Measurements from ENCODE around the gene ARL5C.

The ARL5C gene, protein sequence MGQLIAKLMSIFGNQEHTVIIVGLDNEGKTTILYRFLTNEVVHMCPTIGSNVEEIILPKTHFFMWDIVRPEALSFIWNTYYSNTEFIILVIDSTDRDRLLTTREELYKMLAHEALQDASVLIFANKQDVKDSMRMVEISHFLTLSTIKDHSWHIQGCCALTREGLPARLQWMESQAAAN

GRCh38 chr17:39165841-39166349 is at the start of gene ARL5C:
ARL5C (minus strand) TSS chr17:39166161; CDS start chr17:39165760, 401 bp downstream.
- DNase-seq, result no peak

GRCh38 chr17:39213852-39214251 is 47.9 kb upstream of the ARL5C start:
- DNase-seq, result peak; percentile 25

- no peak for DNase-seq
These were observed 47.0 kb upstream of the ARL5C start for GRCh38 chr17:39212841-39213480.

- DNase-seq, result no peak
These were observed 46.3 kb upstream of the ARL5C start for GRCh38 chr17:39212195-39212810.

DNA sequence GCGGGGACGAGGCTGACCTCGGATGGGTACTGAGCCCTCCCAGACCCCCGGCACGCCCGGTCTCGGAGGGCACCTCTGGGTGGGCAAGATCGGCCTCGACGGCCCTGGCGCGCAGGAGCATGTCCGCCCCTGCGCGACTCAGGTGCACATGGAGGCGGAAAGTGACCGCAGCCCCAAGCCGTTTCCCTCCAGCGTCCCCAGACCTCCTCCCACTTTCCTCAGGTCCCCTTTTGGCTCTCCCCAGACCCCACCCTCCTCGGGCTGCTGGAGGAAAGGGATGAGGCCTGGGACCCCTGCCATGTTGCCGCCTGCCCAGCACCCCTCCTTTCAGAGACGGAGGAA is 44.1 kb upstream of the ARL5C start:
- DNase-seq, result no peak

GRCh38 chr17:39209317-39210092 is 43.5 kb upstream of the ARL5C start:
- peak; percentile 26 for DNase-seq

GRCh38 chr17:39208893-39209292 is 42.9 kb upstream of the ARL5C start:
- peak; percentile 2 for DNase-seq

DNA sequence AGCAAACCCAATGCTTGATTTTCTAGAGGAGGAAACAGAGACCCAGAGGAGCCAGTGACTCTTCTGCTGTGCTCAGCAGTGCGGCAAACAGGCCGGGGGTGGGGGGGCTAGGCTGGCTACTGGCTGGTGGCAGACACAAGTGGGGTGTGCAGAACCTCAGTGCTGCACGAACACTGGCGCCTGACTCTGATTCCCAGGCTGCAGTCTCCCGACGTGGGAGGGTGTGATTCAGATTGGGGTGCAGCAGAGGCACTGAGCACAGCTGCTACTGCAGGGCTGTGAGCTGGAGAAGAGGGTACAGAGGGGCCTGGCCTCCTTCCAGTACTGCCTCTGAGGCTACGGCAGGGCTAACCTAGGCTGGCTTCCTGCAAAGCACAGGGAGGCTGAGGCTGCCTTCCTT is 42.2 kb upstream of the ARL5C start:
- no peak for DNase-seq

DNA sequence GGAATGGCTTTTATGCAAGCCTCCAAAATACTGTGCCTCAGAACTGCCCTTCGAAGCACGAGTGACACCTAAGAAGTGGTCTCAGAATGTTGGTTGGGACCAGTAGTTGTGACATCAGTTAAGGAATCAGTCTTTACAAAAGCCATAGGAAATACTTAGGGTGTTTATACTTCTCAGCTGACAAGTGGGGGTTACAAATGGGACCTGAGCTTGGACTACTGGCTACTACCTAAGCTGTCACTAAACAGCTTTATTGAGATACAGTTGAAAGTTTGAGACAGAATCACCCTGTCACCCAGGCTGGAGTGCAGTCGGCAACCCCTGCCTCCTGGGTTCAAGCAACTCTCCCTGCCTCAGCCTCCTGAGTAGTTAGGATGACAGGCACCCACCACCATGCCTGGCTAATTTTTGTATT is 39.2 kb upstream of the ARL5C start:
- no peak for DNase-seq

- DNase-seq, result no peak
These were observed 38.3 kb upstream of the ARL5C start for GRCh38 chr17:39204245-39204644.

GRCh38 chr17:39200957-39201510 is 35.1 kb upstream of the ARL5C start:
- no peak for DNase-seq

DNA sequence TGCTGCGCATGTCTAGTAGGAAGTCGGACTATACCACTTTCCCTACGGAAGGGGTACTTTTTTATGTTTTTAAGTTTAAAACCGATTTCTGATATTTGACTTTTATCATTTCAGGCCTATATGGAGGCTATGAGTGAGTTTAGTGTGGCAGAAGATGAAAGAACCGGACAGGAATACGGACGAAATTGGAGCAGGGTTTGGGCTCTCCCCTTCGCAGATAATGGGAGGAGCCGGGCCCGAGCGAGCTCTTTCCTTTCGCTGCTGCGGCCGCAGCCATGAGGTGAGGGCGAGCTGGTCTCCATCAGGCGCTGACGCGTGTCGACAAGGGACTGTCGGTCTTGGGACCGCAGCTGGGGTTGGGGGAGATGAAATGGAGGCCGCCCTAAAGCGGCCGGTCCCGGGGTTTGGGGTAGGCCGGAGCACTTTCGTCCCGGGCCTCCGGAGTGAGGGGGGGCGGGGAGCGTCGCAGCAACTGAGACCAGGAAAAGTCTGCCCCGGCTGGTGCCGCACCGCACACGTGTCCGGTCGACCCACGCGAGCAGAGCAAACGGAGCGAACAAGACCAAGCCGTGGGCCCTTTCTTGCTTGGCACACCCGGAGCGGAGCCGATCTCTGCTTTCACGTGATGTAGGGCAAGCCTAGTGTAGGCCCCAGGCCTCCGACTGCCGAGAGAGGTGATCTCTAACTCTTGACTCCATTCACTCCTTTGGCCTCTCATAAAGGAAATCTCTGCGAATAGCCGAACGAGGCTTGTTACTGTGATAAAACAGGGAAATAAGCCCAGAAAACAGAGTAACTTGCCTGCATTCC is 34.3 kb upstream of the ARL5C start, which contains the start of gene RPL19:
TSS of gene RPL19 (plus strand) at position 214 of the 810 bp plus-strand sequence. CDS start at position 276, 62 bp downstream.
- DNase-seq, result peak; percentile 43

- DNase-seq, result peak; percentile 98
These were observed 33.8 kb upstream of the ARL5C start for GRCh38 chr17:39199820-39200069.

DNA sequence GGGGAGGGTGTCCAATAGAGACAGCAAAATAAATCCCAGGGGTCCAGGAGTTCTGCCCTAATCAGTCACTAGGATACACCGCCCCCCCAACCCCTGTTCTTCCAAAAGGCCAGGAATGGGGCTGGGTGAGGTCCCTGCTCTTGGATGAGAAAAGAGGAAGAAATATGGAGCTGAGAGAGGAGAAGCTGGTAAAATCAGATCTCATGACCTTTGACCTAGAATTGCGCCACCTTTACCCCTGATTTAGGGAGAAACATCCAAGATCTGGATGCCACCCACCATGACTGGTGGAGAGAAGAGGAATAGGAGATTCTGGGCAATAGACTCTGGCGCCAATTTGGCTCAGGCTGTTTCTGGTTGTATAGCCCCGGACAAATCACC is 32.2 kb upstream of the ARL5C start:
- no peak for DNase-seq

GRCh38 chr17:39197380-39198185 is 31.6 kb upstream of the ARL5C start, which contains the start of gene CACNB1:
CACNB1 (minus strand) TSS chr17:39197669; CDS start chr17:39197495, 174 bp downstream.
- peak; percentile 79 for DNase-seq

- DNase-seq, result peak; percentile 42
These were observed 30.9 kb upstream of the ARL5C start for GRCh38 chr17:39196808-39197291.

- no peak for DNase-seq
These were observed 30.4 kb upstream of the ARL5C start for GRCh38 chr17:39196241-39196807.

DNA sequence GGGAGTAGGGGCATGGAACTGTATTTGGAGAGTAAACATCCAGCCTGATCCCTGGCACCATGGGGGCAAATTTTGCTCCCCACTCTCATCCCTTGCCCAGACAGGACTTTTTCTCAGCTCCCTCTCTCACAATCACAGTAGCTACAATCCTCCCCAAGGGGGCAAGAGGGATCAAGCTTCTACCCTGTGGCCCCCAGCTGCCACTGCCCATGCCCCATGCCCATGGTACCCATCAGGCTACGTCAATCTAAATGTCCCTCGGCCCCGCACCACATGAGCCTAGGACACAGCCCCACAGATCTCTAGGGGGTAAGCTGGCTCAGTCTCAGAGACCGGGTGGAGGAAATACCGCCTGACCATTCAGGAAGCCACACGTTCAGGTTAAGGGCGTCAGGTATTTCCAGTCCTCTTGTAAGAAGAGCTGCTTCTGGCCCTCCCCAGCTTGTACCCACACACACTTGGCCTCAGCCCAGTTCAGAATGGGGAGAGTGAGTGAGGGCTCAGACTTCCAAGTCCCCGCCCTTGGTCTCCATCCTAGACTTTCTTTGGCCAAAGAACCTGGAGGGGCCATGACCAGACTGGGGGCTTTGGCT is 29.7 kb upstream of the ARL5C start:
- no peak for DNase-seq

DNA sequence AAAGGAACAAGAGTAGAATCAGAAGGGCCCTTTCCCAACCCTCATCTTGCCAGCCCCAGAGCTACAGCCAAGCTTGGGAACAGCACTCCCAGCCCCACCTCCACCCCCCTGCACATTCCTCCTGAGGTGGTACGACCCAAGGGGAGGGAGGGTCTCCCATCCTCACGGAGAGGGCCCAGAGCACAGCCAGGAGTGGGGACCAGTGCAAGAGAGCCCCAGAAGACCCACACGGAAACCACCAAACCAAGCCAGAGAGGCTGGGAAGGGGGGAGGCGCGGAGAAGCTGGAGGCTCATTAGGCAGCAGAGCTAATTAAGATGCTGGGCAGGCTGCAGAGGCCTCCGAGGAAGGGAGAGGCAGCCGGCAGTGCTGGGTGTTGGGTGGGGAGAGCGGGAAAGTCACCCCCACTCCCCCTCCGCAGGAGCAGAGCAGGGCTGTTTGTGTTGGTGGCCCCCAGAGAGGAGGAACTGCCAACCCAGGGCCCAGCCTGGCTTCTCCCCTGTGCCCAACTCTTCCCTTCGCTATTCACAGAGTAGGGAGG is 29.1 kb upstream of the ARL5C start:
- no peak for DNase-seq
